KBM-7 (cell line): ENCODE data around the gene RCBTB2.
"Not testable (repeated sequence)": the region's sequence is repeated elsewhere in the genome, so short reads cannot be mapped to it uniquely, and the experiment has no call there.

Experiments used
- DNase-seq: peaks from one replicate; pipeline ENCODE4 v3.0.0-alpha.2; 2015
- in situ Hi-C: fragments of 300-500 bp; cut with MboI; formaldehyde crosslinking; loops from 2 replicates; pipeline ENCODE4 v1.14.3; 2020; ENCODE audit warnings: low sequenced_read_pairs, low pct_unique_long_range_greater_than_20kb, mixed read lengths

The RCBTB2 gene

GRCh38 chr13:48478391-48478790 is 54.5 kb downstream of the RCBTB2 start:
- in situ Hi-C loops, result no loop called here
- DNase-seq, result no peak

- in situ Hi-C loops, result no loop called here
- DNase-seq, result no peak
Measured at GRCh38 chr13:48477191-48477855, 55.6 kb downstream of the RCBTB2 start.

GRCh38 chr13:48476686-48477085 is 56.2 kb downstream of the RCBTB2 start:
- no peak for DNase-seq
- in situ Hi-C loops, result no loop called here

GRCh38 chr13:48476215-48476614 is 56.7 kb downstream of the RCBTB2 start:
- in situ Hi-C loops, result no loop called here
- DNase-seq, result peak; percentile 56

- in situ Hi-C loops, result no loop called here
- no peak for DNase-seq
Measured at GRCh38 chr13:48475230-48475629, 57.6 kb downstream of the RCBTB2 start.

- DNase-seq, result no peak
Measured at GRCh38 chr13:48457578-48458242, 75.2 kb downstream of the RCBTB2 start.

GRCh38 chr13:48456546-48456945 is 76.3 kb downstream of the RCBTB2 start:
- DNase-seq, result no peak
- in situ Hi-C loops, result no loop called here

More at GRCh38 chr13:48457578-48458242, 75.2 kb downstream of the RCBTB2 start:
- in situ Hi-C loops, result no loop called here

GRCh38 chr13:48451196-48451595 is 81.7 kb downstream of the RCBTB2 start:
- DNase-seq, in situ Hi-C loops: not testable (repeated sequence)

- in situ Hi-C loops, result no loop called here
- DNase-seq, result no peak
Measured at GRCh38 chr13:48449656-48450055, 83.2 kb downstream of the RCBTB2 start.

GRCh38 chr13:48448959-48449614 is 83.8 kb downstream of the RCBTB2 start:
- in situ Hi-C loops, result no loop called here
- peak; percentile 50 for DNase-seq

- in situ Hi-C loops, result no loop called here
Measured at GRCh38 chr13:48448285-48448958, 84.5 kb downstream of the RCBTB2 start.

GRCh38 chr13:48446464-48446863 is 86.4 kb downstream of the RCBTB2 start:
- in situ Hi-C loops, result no loop called here
- DNase-seq, result peak; percentile 42

More at GRCh38 chr13:48448285-48448958, 84.5 kb downstream of the RCBTB2 start:
- no peak for DNase-seq

- in situ Hi-C loops, result no loop called here
- DNase-seq, result no peak
Measured at GRCh38 chr13:48443442-48444208, 89.3 kb downstream of the RCBTB2 start.
